ENCODE results near the gene LDLRAD2.
A peak's percentile ranks its signal among the peaks of the same experiment; 100 is the strongest.

LDLRAD2 gene

GRCh38 chr1:21865609-21865942 lies 53.5 kb downstream of the LDLRAD2 start:
- no peak for DNase-seq

- DNase-seq: no peak
Observed at GRCh38 chr1:21865943-21866706, 54.1 kb downstream of the LDLRAD2 start.

GRCh38 chr1:21866707-21867043 lies 54.6 kb downstream of the LDLRAD2 start:
- no peak for DNase-seq

- DNase-seq: no peak
Observed at GRCh38 chr1:21867451-21867996, 55.5 kb downstream of the LDLRAD2 start.

GRCh38 chr1:21868482-21868881 lies 56.4 kb downstream of the LDLRAD2 start:
- no peak for DNase-seq

DNA sequence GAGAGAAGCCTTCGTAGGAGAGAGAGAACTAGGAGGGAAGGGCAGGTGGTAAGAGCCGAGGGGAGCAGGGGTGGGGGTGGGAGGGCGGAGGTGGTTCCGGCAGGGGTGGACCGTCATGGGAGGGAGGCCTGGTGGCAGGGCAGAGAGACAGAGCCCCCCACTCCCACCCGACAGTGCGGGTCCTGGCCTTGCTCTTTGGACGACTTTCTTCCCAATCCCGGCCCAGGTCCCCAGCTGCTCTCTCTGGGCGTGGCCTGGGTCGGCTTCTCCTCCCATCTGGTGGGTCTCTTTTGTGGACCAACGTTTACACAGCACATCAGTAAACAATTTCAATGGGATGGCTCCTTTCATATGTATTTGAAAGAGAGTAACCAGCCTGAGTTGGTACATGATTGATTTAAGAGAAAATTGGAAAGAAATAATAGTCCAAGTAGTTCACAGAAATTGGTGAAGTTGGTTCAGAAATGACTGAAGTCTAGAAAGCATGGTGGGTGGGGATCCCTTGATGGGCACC lies 56.9 kb downstream of the LDLRAD2 start:
- DNase-seq: no peak

GRCh38 chr1:21869620-21870121 lies 57.6 kb downstream of the LDLRAD2 start:
- peak; percentile 63 for DNase-seq

GRCh38 chr1:21870611-21871010 lies 58.5 kb downstream of the LDLRAD2 start:
- DNase-seq: no peak

- no peak for DNase-seq
Observed at GRCh38 chr1:21871943-21872342, 59.9 kb downstream of the LDLRAD2 start.

DNA sequence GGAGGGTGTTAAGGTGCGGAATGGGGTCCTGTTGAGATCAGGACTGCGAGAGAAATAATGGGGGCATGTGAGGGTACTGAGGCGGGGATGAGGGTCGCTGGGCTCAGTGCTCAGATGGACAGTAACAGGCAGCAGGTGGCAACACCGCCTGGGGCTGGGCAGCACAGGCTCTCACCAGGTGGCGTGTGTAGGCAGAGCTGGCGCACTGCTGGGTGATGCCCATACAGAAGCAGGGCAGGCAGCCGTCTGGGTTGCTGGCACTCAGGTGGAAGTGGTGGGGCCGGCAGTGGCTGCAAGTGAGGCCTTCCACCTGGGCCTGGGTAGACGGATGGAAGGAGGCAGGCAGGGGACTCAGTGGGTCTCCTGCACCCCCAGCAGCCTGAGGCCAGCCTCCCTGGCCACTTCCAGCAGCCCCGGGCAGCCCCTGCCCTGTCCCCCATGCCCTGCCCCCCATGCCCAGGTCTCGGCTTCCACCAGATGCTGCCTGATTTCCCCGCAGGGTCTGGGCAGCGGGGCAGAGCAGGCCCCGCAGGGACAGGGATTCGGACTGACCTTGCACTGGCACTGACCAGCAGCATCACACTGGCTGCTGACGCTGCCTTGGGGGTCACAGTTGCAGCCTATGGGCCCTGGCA lies 60.5 kb downstream of the LDLRAD2 start:
- DNase-seq: no peak

GRCh38 chr1:21873174-21873573 lies 61.1 kb downstream of the LDLRAD2 start:
- DNase-seq: no peak

GRCh38 chr1:21873761-21874160 lies 61.7 kb downstream of the LDLRAD2 start:
- no peak for DNase-seq

GRCh38 chr1:21874328-21874727 lies 62.3 kb downstream of the LDLRAD2 start:
- DNase-seq: no peak
